Cerebellar cortex (tissue), 1 donor: Measurements from ENCODE around the gene RBBP8.
A peak's percentile ranks its signal among the peaks of the same experiment; 100 is the strongest.
"Not testable (repeated sequence)": the region's sequence is repeated elsewhere in the genome, so short reads cannot be mapped to it uniquely, and the experiment has no call there.

ENCODE experiments used
- DNase-seq: peaks from one replicate; pipeline ENCODE4 v3.0.0-alpha.2; 2015; ENCODE audit warnings: low spot score

Gene RBBP8

GRCh38 chr18:22933206-22933965, at the start of gene RBBP8:
Gene RBBP8, plus strand, starts transcription at chr18:22933328. Its CDS starts 3,524 bp downstream, at chr18:22936852.
- DNase-seq, result peak; percentile 83

- no peak for DNase-seq
Observed at GRCh38 chr18:22883827-22884226, 49.3 kb upstream of the RBBP8 start.

- DNase-seq, result not testable (repeated sequence)
Observed at GRCh38 chr18:22885694-22886093, 47.4 kb upstream of the RBBP8 start.

GRCh38 chr18:22899421-22899820, 33.7 kb upstream of the RBBP8 start:
- DNase-seq, result no peak

- no peak for DNase-seq
Observed at GRCh38 chr18:22900558-22901238, 32.4 kb upstream of the RBBP8 start.

GRCh38 chr18:22902093-22902492, 31.0 kb upstream of the RBBP8 start:
- DNase-seq, result no peak

GRCh38 chr18:22903248-22903647, 29.9 kb upstream of the RBBP8 start:
- not testable (repeated sequence) for DNase-seq

GRCh38 chr18:22912149-22912548, 21.0 kb upstream of the RBBP8 start:
- DNase-seq, result no peak

- DNase-seq, result no peak
Observed at GRCh38 chr18:22912835-22913234, 20.3 kb upstream of the RBBP8 start.

- DNase-seq, result no peak
Observed at GRCh38 chr18:22913861-22914260, 19.3 kb upstream of the RBBP8 start.

- DNase-seq, result no peak
Observed at GRCh38 chr18:22914633-22915032, 18.5 kb upstream of the RBBP8 start.

- no peak for DNase-seq
Observed at GRCh38 chr18:22915337-22915736, 17.8 kb upstream of the RBBP8 start.

- DNase-seq, result no peak
Observed at GRCh38 chr18:22921772-22922171, 11.4 kb upstream of the RBBP8 start.

GRCh38 chr18:22924589-22924988, 8.5 kb upstream of the RBBP8 start:
- DNase-seq, result no peak

GRCh38 chr18:22926454-22926853, 6.7 kb upstream of the RBBP8 start:
- no peak for DNase-seq

GRCh38 chr18:22928339-22928738, 4.8 kb upstream of the RBBP8 start:
- no peak for DNase-seq

- DNase-seq, result peak; percentile 75
Observed at GRCh38 chr18:22930089-22930713, 2.9 kb upstream of the RBBP8 start.

- DNase-seq, result no peak
Observed at GRCh38 chr18:22932885-22933205, 283 bp upstream of the RBBP8 start.

GRCh38 chr18:22933966-22934423, 867 bp downstream of the RBBP8 start:
- no peak for DNase-seq

GRCh38 chr18:22934789-22935188, 1.7 kb downstream of the RBBP8 start:
- no peak for DNase-seq

GRCh38 chr18:22935431-22935830, 2.3 kb downstream of the RBBP8 start:
- DNase-seq, result no peak

- DNase-seq, result no peak
Observed at GRCh38 chr18:22936515-22936914, 3.4 kb downstream of the RBBP8 start.

GRCh38 chr18:22939649-22940048, 6.5 kb downstream of the RBBP8 start:
- DNase-seq, result no peak
